CD4-positive, alpha-beta T cell treated with Interleukin-15 for 4 hours (primary cell): ENCODE measurements around the gene ATP1B4.

Source experiments
- DNase-seq: peaks from one replicate; pipeline ENCODE4 v3.0.0-alpha.2; 2020; ENCODE audit warnings: low spot score

Gene ATP1B4

DNA sequence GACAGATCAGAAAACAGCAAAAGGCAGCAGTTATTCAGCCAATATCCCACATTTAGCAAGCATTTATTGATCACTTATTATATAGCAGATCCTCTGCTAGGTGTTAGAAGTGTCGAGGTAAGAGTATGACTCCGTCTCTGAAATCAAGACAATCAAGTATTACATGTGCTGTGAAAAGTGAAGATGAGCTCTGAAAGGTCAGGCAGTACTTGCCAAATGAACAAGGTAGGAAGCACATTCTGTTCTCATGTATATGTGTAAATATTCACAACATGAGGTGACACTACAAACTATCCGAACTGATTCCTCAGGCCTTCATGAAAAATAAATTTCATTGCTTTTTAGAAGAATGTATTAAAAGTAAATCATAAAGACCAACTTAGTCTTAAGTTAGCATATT, 15.3 kb downstream of the ATP1B4 start:
- DNase-seq, result no peak

DNA sequence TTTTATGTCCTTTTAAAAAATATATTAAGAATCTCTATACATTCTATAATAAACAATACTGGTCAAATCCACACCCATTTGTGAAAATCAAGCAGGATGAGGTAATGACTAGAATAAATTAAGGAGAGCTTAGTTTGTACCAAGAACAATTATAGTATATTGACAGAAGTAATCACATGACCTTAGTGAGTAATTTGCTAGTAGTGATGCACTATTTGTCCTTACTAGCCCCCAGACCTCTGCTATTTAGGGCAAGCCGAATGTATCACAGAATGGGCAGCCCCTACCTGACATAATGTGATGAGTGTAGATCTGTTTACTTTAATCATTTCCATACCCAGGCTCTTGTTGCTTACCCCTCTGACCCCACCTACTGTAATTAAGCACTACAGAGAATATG, 15.8 kb downstream of the ATP1B4 start:
- DNase-seq, result no peak

DNA sequence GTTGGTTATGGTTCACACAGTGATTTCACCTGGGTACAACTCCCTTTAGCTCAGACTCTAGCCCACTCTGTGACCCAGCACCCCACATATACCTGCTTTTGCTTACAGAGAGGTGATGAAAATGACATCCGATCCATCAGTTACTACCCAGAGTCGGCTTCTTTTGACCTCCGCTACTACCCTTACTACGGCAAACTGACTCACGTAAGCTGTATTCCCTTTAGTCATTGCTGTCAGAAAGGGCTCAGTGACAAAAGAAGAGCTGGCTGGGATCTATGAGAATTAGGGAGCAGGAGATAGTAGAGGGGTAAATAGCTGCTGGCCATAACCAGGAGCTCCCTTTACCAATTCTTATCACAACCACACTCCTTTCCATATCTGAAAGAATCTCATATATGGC, 16.7 kb downstream of the ATP1B4 start:
- no peak for DNase-seq

DNA sequence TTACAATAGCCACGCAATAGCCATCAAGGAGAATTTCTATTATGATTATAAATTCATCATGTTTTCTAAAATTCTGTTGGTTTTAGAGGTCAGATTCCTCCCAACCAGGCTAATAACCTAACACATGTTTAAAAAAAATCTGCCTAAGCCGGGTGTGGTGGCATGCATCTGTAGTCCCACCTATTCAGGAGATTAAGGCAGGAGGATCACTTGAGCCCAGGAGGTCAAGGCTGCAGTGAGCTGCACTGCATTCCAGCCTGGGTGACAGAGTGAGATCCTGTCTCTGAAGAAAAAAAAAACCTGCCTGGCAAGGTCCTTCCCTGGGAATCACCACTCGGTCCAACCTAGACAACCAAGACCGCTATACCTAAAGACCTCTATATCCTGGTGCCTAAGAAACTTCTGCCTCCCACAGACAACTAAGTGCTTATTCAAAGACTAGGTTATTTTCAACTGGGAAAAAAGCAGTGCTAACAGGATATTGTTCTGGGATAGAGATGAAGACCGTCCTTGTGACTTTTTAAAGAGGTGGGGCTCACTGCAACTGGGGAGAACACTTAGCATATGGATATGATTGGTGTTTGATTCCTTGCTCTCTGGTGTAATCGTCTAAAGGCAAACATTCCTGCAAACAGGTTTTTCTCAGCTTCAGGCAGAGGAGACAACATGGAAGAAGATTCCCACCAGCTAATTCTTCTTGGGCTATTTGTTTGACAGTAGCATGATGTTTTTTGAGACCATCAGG, 18.2 kb downstream of the ATP1B4 start:
- no peak for DNase-seq

DNA sequence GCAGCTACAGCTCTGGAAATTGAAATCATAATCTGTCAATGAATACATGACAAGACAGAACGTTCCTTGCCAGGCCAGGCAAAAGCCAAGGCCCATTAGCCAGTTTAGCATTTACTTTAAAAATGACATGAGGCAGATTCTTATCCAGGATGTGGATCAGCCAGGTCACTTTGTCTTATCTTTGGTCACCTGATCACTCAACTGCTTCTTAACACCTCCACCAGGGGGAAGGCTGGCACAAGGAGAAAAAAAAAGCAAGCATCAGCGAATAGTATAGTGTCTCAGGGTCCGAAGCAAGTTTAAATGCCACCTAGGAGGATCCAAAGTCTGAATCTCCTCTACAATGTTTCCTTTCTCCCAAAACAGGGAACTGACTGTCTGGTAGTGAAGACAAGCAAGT, 18.8 kb downstream of the ATP1B4 start:
- DNase-seq, result peak; percentile 37

DNA sequence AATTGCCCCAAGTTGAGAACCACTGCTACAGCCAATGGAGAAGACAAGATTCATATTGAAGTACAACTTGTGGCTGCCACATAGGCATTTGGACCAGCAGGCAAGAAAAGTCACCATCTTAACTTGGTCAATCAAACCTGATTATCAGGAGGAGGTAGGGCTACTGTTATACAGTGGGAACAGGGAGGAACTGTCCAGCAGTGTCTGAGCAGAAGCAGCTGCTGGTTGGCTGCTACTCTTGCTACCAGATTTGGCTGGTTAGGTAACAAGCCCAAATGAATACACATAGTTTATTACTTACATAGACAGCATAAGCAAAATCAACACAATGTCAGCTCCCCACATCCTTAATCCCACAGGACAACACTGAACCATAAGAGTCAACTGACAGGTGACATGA, 39.4 kb downstream of the ATP1B4 start:
- DNase-seq, result no peak

DNA sequence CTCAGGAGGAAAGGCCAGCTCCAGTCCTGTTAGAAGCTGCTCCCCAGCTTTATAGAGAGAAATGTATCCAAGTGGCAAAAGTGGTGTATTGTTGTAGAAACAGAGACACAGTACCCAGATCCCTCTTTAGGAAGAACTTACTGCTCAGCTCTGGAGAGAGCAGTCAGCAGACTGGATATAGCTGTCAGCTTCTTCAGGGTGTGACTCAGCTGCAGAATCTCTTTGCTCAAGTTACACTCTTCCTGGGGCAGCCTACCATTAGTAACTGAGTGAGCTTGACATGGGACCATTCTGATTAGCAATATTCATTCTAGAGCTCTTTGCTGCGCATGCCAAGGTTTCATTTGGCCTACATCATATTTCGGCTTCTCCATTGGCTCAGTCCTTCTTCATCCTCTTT, 40.5 kb downstream of the ATP1B4 start:
- DNase-seq, result no peak

DNA sequence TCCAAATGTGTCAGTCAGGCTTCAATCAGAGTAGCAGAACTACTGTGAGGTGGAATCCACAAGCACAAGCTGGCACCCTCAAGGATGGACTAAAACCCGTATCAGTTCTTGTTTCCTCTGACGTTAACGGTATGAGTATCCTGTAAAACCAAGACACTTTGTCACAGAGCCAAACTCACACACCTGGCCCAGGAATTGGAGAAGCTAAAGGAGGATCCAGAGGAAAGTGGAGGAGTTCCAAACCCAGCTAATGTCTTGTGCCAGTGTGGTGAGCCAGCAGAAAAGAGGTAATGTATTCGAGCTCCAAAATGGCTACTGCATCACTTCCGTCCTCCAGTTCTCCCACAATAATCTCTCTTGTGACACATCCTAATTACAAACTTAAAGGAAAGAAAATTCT, 44.7 kb downstream of the ATP1B4 start:
- DNase-seq, result no peak

DNA sequence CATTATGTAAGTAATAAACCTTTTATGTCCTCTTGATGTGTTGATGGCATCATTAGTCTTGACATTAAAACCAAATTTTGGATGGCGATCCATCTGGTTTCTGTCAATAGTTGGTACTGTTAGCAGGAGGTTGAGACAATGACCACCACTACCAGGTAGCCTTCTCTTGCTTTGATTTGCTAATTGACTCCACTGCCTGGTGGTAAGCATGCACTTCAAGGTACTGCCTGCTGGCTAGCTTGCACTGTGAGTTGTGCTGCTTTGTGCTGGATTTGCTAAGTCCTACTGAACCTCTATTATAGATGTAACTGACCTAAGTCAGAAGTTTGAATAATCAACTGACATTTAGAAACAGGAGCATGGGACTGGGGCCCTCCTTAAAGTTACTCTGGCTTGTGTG, 46.3 kb downstream of the ATP1B4 start:
- DNase-seq, result no peak

DNA sequence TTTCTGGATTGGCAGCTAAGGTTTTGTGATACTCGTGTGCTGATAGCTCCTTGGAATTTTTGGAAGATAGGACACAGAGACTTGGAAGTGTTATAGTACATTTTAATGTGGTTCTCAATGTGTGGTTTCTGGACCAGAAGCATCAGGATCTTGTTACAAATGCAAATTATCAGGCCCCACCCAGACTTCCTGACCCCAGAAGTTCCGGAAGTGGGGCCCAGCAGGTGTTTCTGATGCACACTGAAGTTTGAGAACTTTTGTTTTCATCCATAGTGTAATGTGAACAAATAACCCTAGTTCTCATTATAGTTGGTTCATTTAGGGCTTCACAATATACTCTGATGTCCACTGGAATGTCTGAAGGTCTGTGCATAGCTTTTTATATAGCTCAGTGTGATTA, 57.6 kb downstream of the ATP1B4 start:
- DNase-seq, result peak; percentile 19

DNA sequence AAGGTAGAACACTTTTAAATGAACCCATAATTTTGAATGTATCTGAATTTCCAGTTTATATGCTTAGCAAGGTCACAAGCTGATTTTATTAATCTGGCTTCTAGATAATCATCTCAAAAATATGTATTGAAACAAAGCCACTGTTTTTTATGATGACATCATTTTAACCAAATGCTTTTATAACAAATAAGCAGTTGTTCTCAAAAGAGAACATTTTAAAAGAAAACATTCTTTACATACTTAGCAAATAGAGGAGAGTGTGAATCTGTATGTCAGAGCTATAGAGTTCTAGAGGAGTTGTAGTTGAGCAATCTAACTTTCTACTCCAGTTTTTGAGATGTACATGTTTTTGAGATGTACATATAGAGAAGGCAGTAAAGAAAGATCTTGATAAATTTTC, 64.7 kb downstream of the ATP1B4 start:
- no peak for DNase-seq

DNA sequence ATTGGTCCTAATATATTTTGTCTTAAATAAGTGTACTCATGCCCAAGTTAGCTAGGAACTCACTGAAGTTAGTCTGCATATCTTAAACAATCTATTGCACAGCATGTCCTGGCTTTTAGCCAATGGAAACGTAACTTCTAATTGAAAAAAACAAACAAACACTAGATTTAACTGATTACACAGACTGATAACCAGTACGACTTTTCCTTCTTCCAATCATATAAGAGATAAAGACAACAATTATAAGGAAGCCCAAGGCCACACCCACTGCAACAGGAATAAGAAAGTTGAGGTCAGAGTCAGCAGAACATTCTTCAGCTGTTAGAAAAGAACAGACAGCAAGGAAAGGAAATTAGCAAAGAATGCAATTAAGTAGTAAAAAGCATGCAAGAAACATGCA, 66.4 kb downstream of the ATP1B4 start:
- peak; percentile 0 for DNase-seq

DNA sequence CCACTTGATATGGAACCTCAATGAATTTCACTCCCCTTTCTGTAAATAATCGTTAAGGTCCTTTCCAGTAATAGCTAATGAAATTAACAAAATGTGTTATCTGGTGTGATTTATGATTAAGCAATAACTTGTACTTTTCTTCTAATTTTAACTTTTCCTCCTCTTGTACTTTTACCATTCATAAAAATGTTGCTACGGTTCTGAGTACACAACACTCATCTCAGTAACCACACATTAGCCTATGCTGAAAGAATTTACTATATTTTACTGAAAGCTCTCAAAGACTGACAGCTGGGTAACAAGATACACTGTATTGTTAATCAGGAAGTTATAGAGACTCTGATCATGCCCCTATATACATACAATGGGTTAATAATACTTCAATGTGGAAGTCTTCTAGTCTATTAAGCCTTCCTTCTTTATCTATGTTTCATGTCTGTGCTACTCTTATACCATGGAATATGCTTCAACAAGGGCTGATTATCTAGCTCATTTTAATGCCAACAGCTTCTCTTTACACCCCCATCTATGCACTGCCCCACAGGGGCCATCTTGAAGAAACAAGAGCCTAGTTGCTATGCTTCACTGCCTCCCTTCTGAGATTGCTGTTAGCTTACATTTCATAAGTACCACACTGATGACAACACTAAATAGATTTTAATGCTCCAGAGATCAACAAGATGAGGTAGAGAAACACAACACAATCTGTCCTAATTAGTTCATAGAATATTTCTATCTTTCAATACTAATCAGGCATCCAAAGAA, 68.1 kb downstream of the ATP1B4 start:
- DNase-seq, result no peak
